GM18870 (cell line): ENCODE data around the gene JAZF1.

ENCODE experiments used
- ATAC-seq: cut with Tn5 transposase; IDR thresholded peaks from one replicate; pipeline ENCODE4 v1.9.1; 2021; ENCODE audit warnings: moderate library complexity; ENCODE audit not compliant: unreplicated experiment

Gene JAZF1

GRCh38 chr7:27991006-27991528 is 189.5 kb downstream of the JAZF1 start:
- ATAC-seq, result no peak

- ATAC-seq, result no peak
These were observed 204.1 kb downstream of the JAZF1 start for GRCh38 chr7:27976531-27976930.

DNA sequence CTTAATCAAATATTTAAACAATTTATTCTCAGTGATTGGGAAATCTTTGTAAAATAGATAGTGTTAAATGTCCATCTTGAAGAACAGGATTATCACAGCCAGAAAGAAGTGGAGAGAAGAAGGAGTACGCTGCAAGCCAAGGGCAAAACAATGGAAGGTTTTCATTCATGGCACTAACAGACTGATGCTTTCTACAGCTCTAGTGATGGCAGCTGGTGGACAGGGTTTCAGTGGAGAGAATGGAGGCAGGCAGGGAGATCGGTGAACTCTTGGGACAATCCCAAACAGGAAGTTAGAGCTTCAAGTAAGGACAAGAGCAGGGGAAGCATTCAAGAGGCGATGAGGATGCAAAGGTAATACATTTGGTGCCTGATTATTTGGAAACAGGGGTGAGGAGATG is 207.0 kb downstream of the JAZF1 start:
- ATAC-seq, result no peak

DNA sequence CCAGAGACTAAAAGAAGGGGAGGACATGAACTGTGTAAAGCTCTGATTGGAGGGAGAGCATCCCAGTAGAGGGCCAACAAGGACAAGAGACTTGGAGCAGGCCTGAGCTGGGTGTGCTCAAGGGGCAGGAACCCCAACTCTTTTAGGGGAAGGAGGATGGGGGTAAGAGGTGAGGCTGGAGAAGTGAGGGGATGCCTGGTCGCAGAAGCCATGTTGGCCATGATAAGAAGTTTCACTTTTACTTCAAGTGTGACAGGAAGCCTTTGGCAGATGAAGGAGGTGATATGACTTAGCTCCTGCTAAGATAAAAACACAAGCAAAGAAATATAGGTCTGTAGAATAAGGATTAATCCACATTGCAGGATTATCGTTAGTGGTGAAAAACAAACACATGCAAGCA is 208.3 kb downstream of the JAZF1 start:
- no peak for ATAC-seq

DNA sequence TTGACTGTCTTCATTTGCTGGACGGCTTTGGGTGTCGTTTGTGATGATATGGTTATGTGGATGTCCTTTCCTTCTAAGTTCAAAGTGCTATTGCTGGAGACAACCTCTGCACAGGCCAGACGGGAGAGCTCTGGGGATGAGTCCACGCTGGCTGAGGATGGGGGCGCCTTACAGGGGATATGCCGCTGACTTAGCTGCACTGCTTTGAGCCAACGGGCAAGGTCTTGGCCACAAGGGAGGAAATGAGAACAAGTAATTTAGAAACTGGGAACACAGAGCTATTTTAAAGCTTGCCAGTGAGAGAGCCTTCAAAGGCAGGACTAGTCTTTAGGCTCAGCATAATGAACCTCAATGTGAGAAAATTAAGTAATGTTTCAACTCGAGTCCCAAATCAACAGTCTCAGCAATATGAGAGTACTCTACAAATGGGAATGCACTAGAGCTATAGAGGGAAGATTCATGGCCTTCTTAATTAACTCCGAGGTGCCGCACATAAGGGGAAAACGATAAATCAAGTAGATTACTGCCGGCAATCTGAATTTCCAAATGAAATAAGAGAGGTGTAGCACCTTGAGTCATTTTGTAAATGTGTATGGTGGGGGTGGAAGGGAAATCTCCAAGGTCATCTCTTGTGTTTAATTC is 209.3 kb downstream of the JAZF1 start:
- no peak for ATAC-seq

DNA sequence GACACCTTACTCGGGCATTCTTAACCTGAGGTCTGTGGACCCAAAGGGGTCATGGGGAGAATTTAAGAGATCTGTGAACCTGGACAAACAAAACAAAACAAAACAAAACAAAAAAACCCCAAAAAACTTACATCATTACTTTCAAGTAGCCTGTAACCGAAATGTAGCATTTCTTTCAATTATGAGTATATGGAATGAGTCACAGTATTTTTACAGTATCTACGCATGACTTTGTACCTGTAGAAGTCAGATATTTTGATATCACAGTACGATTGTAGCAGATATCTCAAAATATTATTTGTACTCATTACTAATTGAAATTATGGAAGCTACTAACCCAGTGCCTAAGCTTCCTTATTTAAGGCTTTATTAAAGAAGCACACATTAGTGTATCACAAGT is 210.2 kb downstream of the JAZF1 start:
- no peak for ATAC-seq

GRCh38 chr7:27969346-27969745 is 211.2 kb downstream of the JAZF1 start:
- no peak for ATAC-seq

DNA sequence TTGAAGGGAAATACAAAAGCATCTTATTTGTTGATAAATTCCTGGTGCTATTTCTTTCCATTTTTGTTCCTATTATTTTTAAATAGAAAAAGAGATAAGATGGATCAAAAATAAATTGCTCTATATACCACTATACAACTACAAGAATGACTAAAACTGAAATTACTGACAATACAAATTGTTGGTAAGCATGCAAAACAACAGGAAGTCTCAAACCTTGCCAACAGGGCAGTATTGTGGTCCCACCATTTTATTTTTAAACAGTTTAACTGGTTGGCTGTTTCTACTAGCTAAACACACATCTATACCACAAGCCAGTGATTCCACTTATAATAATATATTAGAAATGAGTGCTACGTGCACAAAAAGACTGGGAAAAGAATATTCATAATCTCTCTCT is 213.0 kb downstream of the JAZF1 start:
- ATAC-seq, result no peak

DNA sequence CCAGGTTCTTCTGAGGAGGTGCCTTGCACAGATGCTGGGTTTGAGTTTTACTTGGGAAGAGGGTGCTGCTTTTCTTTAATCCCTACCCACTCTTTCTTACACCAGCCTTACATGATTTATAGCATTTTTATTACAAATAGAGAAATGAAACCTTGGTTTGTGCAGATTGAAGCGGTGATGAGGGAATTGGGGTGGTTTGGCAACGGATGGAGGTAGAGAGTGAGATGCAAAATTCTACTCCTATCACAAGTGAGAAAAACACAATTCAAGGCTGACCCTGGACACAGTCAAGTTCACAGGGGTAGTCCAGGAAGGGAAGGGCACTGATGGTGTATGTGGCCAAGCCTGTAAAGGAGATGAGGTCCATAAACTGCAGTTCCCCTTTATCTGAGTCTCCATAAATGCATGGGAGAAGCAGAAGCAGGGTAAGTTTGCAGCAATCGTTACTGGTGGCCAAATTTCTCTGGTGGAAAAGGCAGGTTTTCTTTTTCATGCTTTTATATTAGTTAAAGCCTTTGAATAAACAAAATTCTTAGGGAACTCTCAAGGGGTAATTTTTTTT is 214.3 kb downstream of the JAZF1 start:
- no peak for ATAC-seq

GRCh38 chr7:27965650-27966049 is 214.9 kb downstream of the JAZF1 start:
- ATAC-seq, result no peak

GRCh38 chr7:27964820-27965219 is 215.8 kb downstream of the JAZF1 start:
- ATAC-seq, result no peak

- no peak for ATAC-seq
These were observed 217.5 kb downstream of the JAZF1 start for GRCh38 chr7:27963056-27963455.

- ATAC-seq, result no peak
These were observed 218.3 kb downstream of the JAZF1 start for GRCh38 chr7:27962273-27962672.

DNA sequence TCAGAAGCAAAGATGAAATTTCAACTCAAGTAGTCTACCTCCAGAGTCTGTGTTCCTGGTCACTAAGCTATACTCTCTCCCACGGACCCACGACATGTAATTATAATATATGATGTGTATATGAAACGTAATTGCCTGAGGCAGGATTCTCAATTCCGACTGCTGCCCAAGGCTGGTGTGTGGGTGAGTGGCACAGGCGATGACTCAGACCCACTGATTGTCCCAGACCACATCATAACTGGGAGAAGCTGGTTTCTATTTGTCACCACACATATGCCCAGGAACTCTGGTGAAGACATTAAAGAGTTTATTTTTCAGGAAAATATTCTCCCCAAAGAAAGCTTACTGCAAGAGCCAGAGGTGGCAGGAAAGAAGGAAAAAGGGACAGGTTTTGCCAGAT is 219.3 kb downstream of the JAZF1 start:
- ATAC-seq, result no peak

GRCh38 chr7:27960415-27960814 is 220.2 kb downstream of the JAZF1 start:
- ATAC-seq, result no peak

DNA sequence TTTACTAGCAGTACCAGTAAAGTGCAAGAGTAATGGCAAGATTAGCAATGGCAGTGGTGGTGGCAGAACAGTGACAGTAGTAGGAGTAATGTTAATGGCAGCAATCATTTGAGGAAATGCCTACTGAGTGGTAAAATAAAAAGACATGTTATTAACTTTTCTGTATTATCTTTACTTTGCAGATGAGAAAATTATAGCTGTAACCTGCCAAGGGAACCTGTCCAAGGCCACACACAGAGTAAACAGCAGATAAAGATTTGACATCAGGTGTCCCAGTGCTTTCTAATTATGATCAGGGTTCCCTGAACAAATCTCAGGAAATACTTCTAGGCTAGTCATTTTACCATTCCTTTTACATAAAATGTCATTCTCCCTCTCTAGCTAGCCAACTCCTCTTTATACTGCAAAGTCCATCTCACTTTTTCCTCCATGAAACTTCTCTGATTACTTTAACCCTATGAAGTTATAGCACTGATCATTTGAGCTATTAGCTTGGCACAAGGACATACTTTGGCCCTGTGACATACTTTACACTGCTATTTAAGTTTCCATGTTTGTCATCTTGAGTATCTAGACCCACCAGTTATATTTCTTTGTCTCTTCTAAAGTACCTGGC is 221.6 kb downstream of the JAZF1 start:
- no peak for ATAC-seq

DNA sequence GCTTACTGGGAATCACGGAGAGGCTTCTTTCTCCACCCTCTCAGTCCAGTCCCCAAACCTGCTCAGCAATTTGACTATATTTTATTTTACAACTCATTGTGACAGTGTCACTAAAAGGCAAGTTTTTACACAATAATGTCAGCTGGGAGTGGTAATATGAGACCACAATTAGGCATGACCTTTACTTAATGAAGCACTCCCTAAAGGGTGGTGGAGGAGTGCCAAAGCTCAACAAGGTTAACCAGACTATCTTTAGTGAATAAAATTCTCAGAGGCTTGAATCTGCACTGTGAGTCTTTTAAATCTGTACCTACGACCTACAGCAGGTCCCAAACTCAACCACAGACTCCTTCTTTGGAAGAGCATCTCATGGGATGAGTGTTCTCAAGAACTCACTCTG is 225.0 kb downstream of the JAZF1 start:
- ATAC-seq, result no peak

GRCh38 chr7:27955011-27955410 is 225.6 kb downstream of the JAZF1 start:
- no peak for ATAC-seq

DNA sequence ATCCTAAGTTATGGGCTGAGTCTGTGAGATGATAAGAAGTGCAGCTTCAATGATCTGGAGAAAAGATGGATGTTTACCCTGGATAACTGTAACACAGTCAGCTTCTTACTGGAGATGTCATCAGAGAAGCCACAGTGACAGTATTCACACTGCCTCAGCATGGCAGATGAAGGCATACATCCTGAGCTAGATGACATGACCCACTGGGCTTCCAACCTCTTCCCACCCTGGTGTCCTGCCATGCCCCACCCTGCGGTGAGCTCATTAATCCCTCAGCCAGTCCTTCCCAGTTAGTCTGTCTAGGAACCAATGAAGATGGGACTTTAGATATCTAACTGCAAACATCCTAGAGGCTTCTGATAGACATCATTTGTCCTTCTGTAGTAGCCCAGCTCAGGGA is 226.8 kb downstream of the JAZF1 start:
- no peak for ATAC-seq

- ATAC-seq, result no peak
These were observed 227.2 kb downstream of the JAZF1 start for GRCh38 chr7:27953361-27953760.

DNA sequence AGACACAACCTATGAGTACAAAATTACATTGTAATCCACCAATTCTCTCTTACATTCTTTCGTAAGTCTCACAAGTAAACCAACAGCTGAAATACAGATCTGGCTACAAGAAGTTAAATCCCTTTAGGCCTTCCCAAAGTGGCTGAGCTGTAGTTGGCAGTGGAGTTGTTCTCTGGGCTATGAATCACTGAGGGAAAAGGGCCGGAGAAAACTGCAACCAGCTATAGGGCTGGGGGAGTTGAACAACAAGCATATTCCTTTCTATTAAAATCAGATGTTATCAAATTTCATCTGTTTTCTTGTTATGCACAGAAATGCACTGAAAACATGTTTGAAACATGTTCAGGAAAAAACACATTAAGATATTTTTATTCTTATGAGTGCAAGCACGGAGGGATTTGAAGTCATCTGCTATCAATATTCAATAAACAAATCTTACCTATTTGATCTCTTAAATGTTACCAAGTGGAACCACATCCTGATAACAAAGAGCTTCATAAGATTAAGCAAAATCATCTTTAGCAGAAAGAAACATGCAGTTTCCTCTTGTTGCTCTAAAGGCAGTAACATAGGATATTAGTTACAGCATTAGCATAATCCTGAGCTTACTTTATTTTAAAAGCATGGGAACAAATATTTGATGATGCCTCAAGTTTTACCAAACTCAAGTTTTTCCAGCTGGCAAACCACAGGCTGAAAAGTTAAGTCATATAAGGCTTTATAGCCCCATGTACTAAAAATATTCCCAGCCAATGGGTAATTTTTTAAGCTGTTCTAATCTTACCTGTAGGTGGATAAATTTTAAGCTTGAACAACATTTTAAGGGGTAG is 227.9 kb downstream of the JAZF1 start:
- no peak for ATAC-seq

GRCh38 chr7:27950123-27950522 is 230.5 kb downstream of the JAZF1 start:
- ATAC-seq, result no peak
